K562 (cell line): Measurements from ENCODE around the gene RAB27B. TPM values are rescaled to one million over a fixed set of nuclear protein-coding genes. Genes with fewer than 3 reads are reported as not detected.
A peak's percentile ranks its signal among the peaks of the same experiment; 100 is the strongest.

ENCODE experiments used
- ATF1 ChIP-seq, 2 experiments: fragments of 450-650 bp in 1 of 2; IDR thresholded peaks; 2 replicates each; pipeline ENCODE4 v1.6.1; 2016; ENCODE audit warnings: missing compliant biosample characterization in 1 of 2, missing genetic modification characterization in 1 of 2
- CBFA2T2 ChIP-seq: fragments of 450-650 bp; conservative IDR thresholded peaks from 2 replicates; pipeline ENCODE4 v1.6.1; 2017; ENCODE audit warnings: mild to moderate bottlenecking
- CBFA2T3 ChIP-seq: fragments of 450-650 bp; IDR thresholded peaks from 2 replicates; pipeline ENCODE4 v1.6.1; 2017
- CCNT2 ChIP-seq: IDR thresholded peaks from 2 replicates; pipeline ENCODE4 v1.6.1; 2011; ENCODE audit warnings: borderline replicate concordance, low read depth, mild to moderate bottlenecking, moderate library complexity, mixed read lengths, low read length; ENCODE audit not compliant: insufficient read length; ENCODE audit errors: extremely low read depth
- DMBX1 ChIP-seq: fragments of 250-450 bp; sonication (Bioruptor Pico); IDR thresholded peaks from 2 replicates; pipeline ENCODE4 v1.8.0; 2022; ENCODE audit warnings: inconsistent platforms, mild to moderate bottlenecking, moderate library complexity, borderline replicate concordance
- EP300 ChIP-seq: IDR thresholded peaks from 2 replicates; pipeline ENCODE4 v1.6.1; 2012; ENCODE audit warnings: low read length, improper control_type of control experiment
- EWSR1 ChIP-seq: fragments of 450-650 bp; IDR thresholded peaks from 2 replicates; pipeline ENCODE4 v1.6.1; 2018; ENCODE audit warnings: borderline replicate concordance, mild to moderate bottlenecking, low read depth, moderate library complexity; ENCODE audit not compliant: partially characterized antibody
- HLTF ChIP-seq: fragments of 450-650 bp; IDR thresholded peaks from 2 replicates; pipeline ENCODE4 v1.6.1; 2016
- HNRNPL ChIP-seq: fragments of 200-400 bp; formaldehyde crosslinking; IDR thresholded peaks from 2 replicates; pipeline ENCODE4 v1.6.1; 2017; ENCODE audit warnings: low read depth, mild to moderate bottlenecking, low read length
- KDM1A ChIP-seq, 2 experiments: fragments of 450-650 bp; IDR thresholded peaks; 2 replicates each; pipeline ENCODE4 v1.6.1; 2016; ENCODE audit warnings: mild to moderate bottlenecking in 2 of 2
- KLF16 ChIP-seq: IDR thresholded peaks from 2 replicates; pipeline ENCODE4 v1.6.1; 2016; ENCODE audit warnings: antibody characterized with exemption
- MCM5 ChIP-seq: fragments of 450-650 bp; IDR thresholded peaks from 2 replicates; pipeline ENCODE4 v1.6.1; 2016; ENCODE audit warnings: low read depth
- NR2F6 ChIP-seq: fragments of 450-650 bp; formaldehyde crosslinking; IDR thresholded peaks from 2 replicates; pipeline ENCODE4 v1.4.0; 2020; ENCODE audit warnings: mild to moderate bottlenecking
- PCBP2 ChIP-seq: fragments of 200-400 bp; formaldehyde crosslinking; IDR thresholded peaks from 2 replicates; pipeline ENCODE4 v1.6.1; 2018; ENCODE audit warnings: low read length, low read depth, mild to moderate bottlenecking, moderate library complexity; ENCODE audit not compliant: poor library complexity, severe bottlenecking
- RBM17 ChIP-seq: fragments of 200-400 bp; formaldehyde crosslinking; IDR thresholded peaks from 2 replicates; pipeline ENCODE4 v1.6.1; 2017; ENCODE audit warnings: low read depth, mild to moderate bottlenecking, low read length, borderline replicate concordance
- SMARCA4 ChIP-seq: fragments of 450-650 bp; IDR thresholded peaks from 2 replicates; pipeline ENCODE4 v1.6.1; 2016
- TEAD4 ChIP-seq, 2 experiments: sonication (generic) in 1 of 2; formaldehyde crosslinking in 1 of 2; IDR thresholded peaks; 2 replicates each; pipeline versions ENCODE4 v1.6.1 to v1.8.0; 2012 to 2022; ENCODE audit warnings: borderline replicate concordance in 1 of 2, inconsistent platforms in 1 of 2, low read length in 1 of 2, mild to moderate bottlenecking in 1 of 2, missing genetic modification reagents in 1 of 2
- ZC3H11A ChIP-seq: IDR thresholded peaks from 2 replicates; pipeline ENCODE4 v1.6.1; 2012; ENCODE audit warnings: low read depth, low read length, improper control_type of control experiment
- ZFP1 ChIP-seq: fragments of 450-650 bp; formaldehyde crosslinking; IDR thresholded peaks from 2 replicates; pipeline ENCODE4 v1.4.0; 2020; ENCODE audit warnings: mild to moderate bottlenecking, mixed read lengths
- ZNF121 ChIP-seq: sonication (generic); formaldehyde crosslinking; conservative IDR thresholded peaks from 2 replicates; pipeline ENCODE4 v1.8.0; 2022; ENCODE audit warnings: missing genetic modification reagents
- ZNF444 ChIP-seq: fragments of 250-450 bp; sonication (Bioruptor Pico); IDR thresholded peaks from 2 replicates; pipeline ENCODE4 v1.4.0; 2020; ENCODE audit warnings: mild to moderate bottlenecking, moderate library complexity
- ZNF766 ChIP-seq: fragments of 200-800 bp; sonication (Bioruptor generic); conservative IDR thresholded peaks from 2 replicates; pipeline ENCODE4 v1.6.1; 2016; ENCODE audit warnings: missing genetic modification characterization, missing compliant biosample characterization
- ZSCAN29 ChIP-seq: fragments of 450-650 bp; IDR thresholded peaks from 2 replicates; pipeline ENCODE4 v1.6.1; 2017
- polyA plus RNA-seq, 8 experiments: library from polyadenylated mRNA; depleted of rRNA in 4 of 8; stranded (reverse) in 5 of 8; unstranded in 3 of 8; fragments of >200 nt; fragmentation: Nextera tagmentation in 2 of 8; fragmentation: Illumina TruSeq in 1 of 8; extraction: Ambion mirVana in 2 of 8; extraction: Trizol in 1 of 8; gene quantifications; 2 replicates each; pipeline versions ENCODE4 v1.2.1 to v1.2.3, GENCODE V29; 2011 to 2014; ENCODE audit warnings: inconsistent platforms in 1 of 8, missing spikeins in 1 of 8
- total RNA-seq, 7 experiments: library from RNA; depleted of rRNA in 6 of 7; stranded (reverse); fragments of >200 nt in 6 of 7; fragmentation: Illumina TruSeq in 2 of 7; extraction: Trizol in 2 of 7; gene quantifications; 2 replicates each; pipeline versions ENCODE4 v1.2.1 to v1.2.3, GENCODE V29; 2011 to 2021; ENCODE audit warnings: low replicate concordance in 1 of 7
- TF ChIP-seq, protein P1 (sequence below): fragments of 250-450 bp; sonication (Bioruptor Pico); IDR thresholded peaks from 2 replicates; pipeline ENCODE4 v1.4.0; 2020; ENCODE audit warnings: mild to moderate bottlenecking, moderate library complexity, borderline replicate concordance

RAB27B gene
- total and polyA plus RNA-seq, 9 of the 15 experiments (the other 6 are each of a cell fraction or from before 2014, with no cell fraction given) = 0.44 to 5.7 (median 1.2) TPM

DNA sequence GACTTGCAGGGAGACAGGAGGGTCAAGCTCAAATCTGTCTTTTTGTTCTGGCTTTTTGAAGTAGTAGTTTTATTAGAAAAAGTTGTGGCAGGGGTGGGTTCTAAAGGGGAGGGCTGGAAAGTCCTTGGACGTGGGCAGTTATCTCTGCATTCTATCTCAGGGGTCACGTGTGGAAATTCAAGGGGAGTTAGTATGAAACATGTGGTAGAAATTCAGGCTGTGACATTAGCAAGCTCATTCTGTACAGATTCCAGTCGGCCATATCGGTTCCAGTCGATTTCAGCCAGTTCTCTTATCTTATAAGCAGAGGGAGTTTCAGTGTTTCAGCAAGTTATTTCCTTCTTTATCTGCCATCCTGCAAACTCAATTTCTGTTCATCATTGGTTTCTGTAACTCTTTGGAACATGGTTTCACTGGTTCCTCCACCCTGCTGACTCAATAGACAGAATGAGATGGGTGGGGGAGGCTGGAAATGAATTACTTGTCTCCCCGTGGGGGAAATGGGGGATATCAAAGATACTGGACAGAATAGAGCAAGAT, 53.0 kb downstream of the RAB27B start (continued):
- TF ChIP-seq CCNT2 (peak; percentile 40), ZNF766 (CRISPR knock-in tag) (no peak), ZNF121 (no peak), ZSCAN29 (no peak), ZC3H11A (no peak), PCBP2 (no peak), EWSR1 (no peak), ZFP1 (no peak), ZNF444 (CRISPR knock-in tag) (no peak), DMBX1 (CRISPR knock-in tag) (no peak), MCM5 (no peak), NR2F6 (CRISPR knock-in tag) (no peak), CBFA2T3 (peak; percentile 80), KDM1A (IDR thresholded peaks at IDR 0.05) (peak; percentile 36 to 55; a peak in 3 of 4 replicates), KLF16 (0 out of 2 replicates have a peak, but pooled peaks have one; percentile 18), SMARCA4 (peak; percentile 32; the same call in 1 of the 2 replicates), EP300 (peak; percentile 54; the same call in 1 of the 2 replicates), HLTF (no peak), TEAD4 (IDR thresholded peaks at IDR 0.05; ENCODE audit: low read length) (peak; percentile 62), TEAD4 (CRISPR knock-in tag; IDR thresholded peaks at IDR 0.05; ENCODE audit: borderline replicate concordance) (no peak), CBFA2T2 (peak; percentile 59), RBM17 (no peak), HNRNPL (no peak), ATF1 (CRISPR knock-in tag; IDR thresholded peaks at IDR 0.05) (no peak), ATF1 (tag; IDR thresholded peaks at IDR 0.05) (no peak)
- TF ChIP-seq, protein P1, sequence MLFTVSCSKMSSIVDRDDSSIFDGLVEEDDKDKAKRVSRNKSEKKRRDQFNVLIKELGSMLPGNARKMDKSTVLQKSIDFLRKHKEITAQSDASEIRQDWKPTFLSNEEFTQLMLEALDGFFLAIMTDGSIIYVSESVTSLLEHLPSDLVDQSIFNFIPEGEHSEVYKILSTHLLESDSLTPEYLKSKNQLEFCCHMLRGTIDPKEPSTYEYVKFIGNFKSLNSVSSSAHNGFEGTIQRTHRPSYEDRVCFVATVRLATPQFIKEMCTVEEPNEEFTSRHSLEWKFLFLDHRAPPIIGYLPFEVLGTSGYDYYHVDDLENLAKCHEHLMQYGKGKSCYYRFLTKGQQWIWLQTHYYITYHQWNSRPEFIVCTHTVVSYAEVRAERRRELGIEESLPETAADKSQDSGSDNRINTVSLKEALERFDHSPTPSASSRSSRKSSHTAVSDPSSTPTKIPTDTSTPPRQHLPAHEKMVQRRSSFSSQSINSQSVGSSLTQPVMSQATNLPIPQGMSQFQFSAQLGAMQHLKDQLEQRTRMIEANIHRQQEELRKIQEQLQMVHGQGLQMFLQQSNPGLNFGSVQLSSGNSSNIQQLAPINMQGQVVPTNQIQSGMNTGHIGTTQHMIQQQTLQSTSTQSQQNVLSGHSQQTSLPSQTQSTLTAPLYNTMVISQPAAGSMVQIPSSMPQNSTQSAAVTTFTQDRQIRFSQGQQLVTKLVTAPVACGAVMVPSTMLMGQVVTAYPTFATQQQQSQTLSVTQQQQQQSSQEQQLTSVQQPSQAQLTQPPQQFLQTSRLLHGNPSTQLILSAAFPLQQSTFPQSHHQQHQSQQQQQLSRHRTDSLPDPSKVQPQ (CRISPR knock-in tag) = no peak
- TF ChIP-seq, all 486 proteins: peak for 14
